HepG2 (cell line): Measurements from ENCODE around the gene TULP4. TPM values are rescaled to one million over a fixed set of nuclear protein-coding genes. Genes with fewer than 3 reads are reported as not detected.

Experiments
- ATAC-seq: fragments of 200-7000 bp; cut with Tn5 transposase; 3 replicates; pipeline ENCODE4 v1.9.1; 2020; ENCODE audit warnings: mild to moderate bottlenecking, moderate library complexity
- BruUV-seq: library from RNA; stranded (reverse); fragments of 400-500 nt; replicated peaks from 2 replicates; lab custom pipeline; 2021; lab: Mats Ljungman, UMichigan
- CTCF ChIA-PET: fragments of 300-600 bp; formaldehyde crosslinking; extraction: SDS; loops from one replicate; lab custom pipeline; 2021; ENCODE audit warnings: low total read pairs, inconsistent platforms, low intra/inter-chr PET ratio; lab: Yijun Ruan, JAX
- POLR2A ChIA-PET: fragments of 350-600 bp; sonication (Branson Sonifier 250); formaldehyde crosslinking; loops from one replicate; lab custom pipeline; 2020; ENCODE audit warnings: antibody characterized with exemption, inconsistent platforms; lab: Yijun Ruan, JAX
- DNase-seq: peaks from one replicate; pipeline ENCODE4 v3.0.0-alpha.2; 2015; ENCODE audit warnings: low spot score
- FAIRE-seq: peaks from 3 replicates; lab custom pipeline; 2011; peaks lifted over from hg19 to GRCh38; lab: Jason Lieb, UNC
- H2AFZ ChIP-seq: one replicate; pipeline ENCODE4 v1.6.1; 2011; ENCODE audit warnings: low read length, inconsistent platforms
- H3K27ac ChIP-seq: fragments of 300-600 bp; 3 replicates; pipeline ENCODE4 v1.8.0; 2011; ENCODE audit warnings: mixed run types, mild to moderate bottlenecking, mixed read lengths, low read length, inconsistent platforms; ENCODE audit not compliant: insufficient read depth; ENCODE audit errors: extremely low read length
- H3K27me3 ChIP-seq, 2 experiments: fragments of 200-600 bp in 1 of 2; 2 replicates in 1 of 2; 3 replicates in 1 of 2; pipeline versions ENCODE4 v1.6.0 to v1.8.0; 2011; ENCODE audit warnings: low read length in 2 of 2, mild to moderate bottlenecking in 2 of 2, moderate library complexity in 2 of 2, inconsistent platforms in 1 of 2; ENCODE audit not compliant: insufficient read depth in 2 of 2, control insufficient read depth in 1 of 2
- H3K36me3 ChIP-seq, 2 experiments: fragments of 200-600 bp in 1 of 2; replicated peaks in 1 of 2; 2 replicates in 1 of 2; 3 replicates in 1 of 2; pipeline versions ENCODE4 v1.5.1 to v1.8.0; 2011; ENCODE audit warnings: low read length in 2 of 2, inconsistent platforms in 1 of 2; ENCODE audit not compliant: insufficient read depth in 2 of 2, control insufficient read depth in 1 of 2
- H3K4me1 ChIP-seq: 2 replicates; pipeline ENCODE4 v1.5.1; 2012; ENCODE audit warnings: low read length, inconsistent platforms; ENCODE audit not compliant: insufficient read depth
- H3K4me2 ChIP-seq: 2 replicates; pipeline ENCODE4 v1.6.0; 2011; ENCODE audit warnings: low read depth, low read length, inconsistent platforms
- H3K4me3 ChIP-seq, 3 experiments: fragments of 200-600 bp in 1 of 3; sonication (generic), shearing (Covaris generic) in 1 of 3; replicated peaks in 1 of 3; 2 replicates each; pipeline ENCODE4 v1.5.1; 2011 to 2016; ENCODE audit warnings: low read length in 3 of 3, inconsistent platforms in 2 of 3, low read depth in 2 of 3, mild to moderate bottlenecking in 2 of 3, control low read depth in 1 of 3, mixed read lengths in 1 of 3; ENCODE audit not compliant: insufficient read depth in 1 of 3
- H3K79me2 ChIP-seq: one replicate; pipeline ENCODE4 v1.6.1; 2011; ENCODE audit warnings: low read length, inconsistent platforms; ENCODE audit not compliant: insufficient read depth
- H3K9ac ChIP-seq: 2 replicates; pipeline ENCODE4 v1.6.0; 2011; ENCODE audit warnings: mild to moderate bottlenecking, low read depth, low read length, inconsistent platforms; ENCODE audit not compliant: insufficient read depth
- H3K9me3 ChIP-seq: 2 replicates; pipeline ENCODE4 v1.5.1; 2012; ENCODE audit warnings: mild to moderate bottlenecking, low read length
- H4K20me1 ChIP-seq: 2 replicates; pipeline ENCODE4 v1.6.0; 2011; ENCODE audit warnings: inconsistent platforms, mild to moderate bottlenecking, low read length, moderate library complexity; ENCODE audit not compliant: insufficient read depth
- ATF7 ChIP-seq, 2 experiments: fragments of 450-650 bp in 1 of 2; sonication (generic) in 1 of 2; formaldehyde crosslinking in 1 of 2; IDR thresholded peaks; 2 replicates each; pipeline versions ENCODE4 v1.4.0 to v1.6.1; 2016 to 2020; ENCODE audit warnings: antibody characterized with exemption in 1 of 2, mild to moderate bottlenecking in 1 of 2, missing genetic modification reagents in 1 of 2
- CBX2 ChIP-seq, 2 experiments: fragments of 200-600 bp in 1 of 2; sonication (generic); formaldehyde crosslinking in 1 of 2; IDR thresholded peaks; 2 replicates each; pipeline versions ENCODE4 v1.7.0 to v1.8.1; 2018 to 2022; ENCODE audit warnings: low read depth in 2 of 2, low read length in 1 of 2, mild to moderate bottlenecking in 1 of 2, missing genetic modification reagents in 1 of 2
- CREB1 ChIP-seq, 2 experiments: fragments of 450-650 bp in 1 of 2; IDR thresholded peaks; 2 replicates each; pipeline ENCODE4 v1.6.1; 2016 to 2017; ENCODE audit warnings: control low read depth in 1 of 2, mild to moderate bottlenecking in 1 of 2, missing compliant biosample characterization in 1 of 2, missing genetic modification characterization in 1 of 2
- DNMT3B ChIP-seq: conservative IDR thresholded peaks from 2 replicates; pipeline ENCODE4 v1.6.1; 2016; ENCODE audit warnings: missing biosample characterization, control low read depth
- MIER2 ChIP-seq: IDR thresholded peaks from 2 replicates; pipeline ENCODE4 v1.6.1; 2016; ENCODE audit warnings: missing biosample characterization, missing genetic modification reagents
- MTERF4 ChIP-seq: sonication (generic); formaldehyde crosslinking; IDR thresholded peaks from 2 replicates; pipeline ENCODE4 v1.8.0; 2023; ENCODE audit warnings: mild to moderate bottlenecking, missing genetic modification reagents
- NFKB2 ChIP-seq: sonication (generic); formaldehyde crosslinking; IDR thresholded peaks from 2 replicates; pipeline ENCODE4 v1.4.0; 2020; ENCODE audit warnings: missing genetic modification reagents, borderline replicate concordance
- RERE ChIP-seq: IDR thresholded peaks from 2 replicates; pipeline ENCODE4 v1.6.1; 2016; ENCODE audit warnings: low read depth, missing genetic modification reagents, missing compliant biosample characterization
- SPEN ChIP-seq: sonication (generic); formaldehyde crosslinking; IDR thresholded peaks from 2 replicates; pipeline ENCODE4 v1.5.1; 2020; ENCODE audit warnings: low read depth, mild to moderate bottlenecking, missing genetic modification reagents
- ZBTB3 ChIP-seq: sonication (generic); formaldehyde crosslinking; IDR thresholded peaks from 2 replicates; pipeline ENCODE4 v1.4.0; 2020; ENCODE audit warnings: low read depth, mild to moderate bottlenecking, moderate library complexity, missing genetic modification reagents, borderline replicate concordance
- ZNF121 ChIP-seq: sonication (generic); formaldehyde crosslinking; IDR thresholded peaks from 2 replicates; pipeline ENCODE4 v1.5.0; 2020; ENCODE audit warnings: mild to moderate bottlenecking, missing genetic modification reagents
- ZNF75D ChIP-seq: sonication (generic); formaldehyde crosslinking; IDR thresholded peaks from 2 replicates; pipeline ENCODE4 v1.8.1; 2023; ENCODE audit warnings: missing genetic modification reagents, mild to moderate bottlenecking, borderline replicate concordance
- ZNF879 ChIP-seq: sonication (generic); formaldehyde crosslinking; IDR thresholded peaks from 2 replicates; pipeline ENCODE4 v1.8.1; 2023; ENCODE audit warnings: missing genetic modification reagents
- WGBS: methylation state at CpG from one replicate; pipeline ENCODE4 v1.1.6; 2017; ENCODE audit warnings: low lambda C conversion rate; 5-methylcytosine and 5-hydroxymethylcytosine counted together
- in situ Hi-C: cut with HindIII; loops from 2 replicates; pipeline ENCODE4 v1.10.0; 2017; ENCODE audit warnings: low pct_unique_long_range_greater_than_20kb; ENCODE audit not compliant: extremely low pct_ligation_motif_present
- intact Hi-C: fragments of 100-400 bp; cut with micrococcal nuclease; formaldehyde crosslinking; loops from one replicate; pipeline ENCODE4 v1.10.0; 2022; ENCODE audit not compliant: unreplicated experiment
- polyA plus RNA-seq, 8 experiments: library from polyadenylated mRNA; depleted of rRNA in 3 of 8; stranded (reverse) in 7 of 8; unstranded in 1 of 8; fragments of >200 nt; fragmentation: Illumina TruSeq in 4 of 8; extraction: Trizol in 4 of 8; gene quantifications; 2 replicates each; pipeline versions ENCODE4 v1.2.1 to v1.2.3, GENCODE V29; 2011 to 2016; ENCODE audit warnings: low read depth in 4 of 8, missing spikeins in 1 of 8, mixed read lengths in 1 of 8; ENCODE audit not compliant: insufficient read depth in 1 of 8
- total RNA-seq, 5 experiments: library from RNA; depleted of rRNA; stranded (reverse); fragments of >200 nt; fragmentation: Illumina TruSeq; extraction: Trizol; gene quantifications; 2 replicates each; pipeline ENCODE4 v1.2.3, GENCODE V29; 2016; ENCODE audit warnings: low read depth in 1 of 5
- TF ChIP-seq, protein P1 (sequence below): sonication (generic); formaldehyde crosslinking; IDR thresholded peaks from 2 replicates; pipeline ENCODE4 v1.9.0; 2022; ENCODE audit warnings: missing genetic modification reagents, mild to moderate bottlenecking, borderline replicate concordance

Gene TULP4
- total and polyA plus RNA-seq, 2 of the 13 experiments (the other 11 are each of a cell fraction or from before 2014, with no cell fraction given) = 21.1 to 122 TPM

DNA sequence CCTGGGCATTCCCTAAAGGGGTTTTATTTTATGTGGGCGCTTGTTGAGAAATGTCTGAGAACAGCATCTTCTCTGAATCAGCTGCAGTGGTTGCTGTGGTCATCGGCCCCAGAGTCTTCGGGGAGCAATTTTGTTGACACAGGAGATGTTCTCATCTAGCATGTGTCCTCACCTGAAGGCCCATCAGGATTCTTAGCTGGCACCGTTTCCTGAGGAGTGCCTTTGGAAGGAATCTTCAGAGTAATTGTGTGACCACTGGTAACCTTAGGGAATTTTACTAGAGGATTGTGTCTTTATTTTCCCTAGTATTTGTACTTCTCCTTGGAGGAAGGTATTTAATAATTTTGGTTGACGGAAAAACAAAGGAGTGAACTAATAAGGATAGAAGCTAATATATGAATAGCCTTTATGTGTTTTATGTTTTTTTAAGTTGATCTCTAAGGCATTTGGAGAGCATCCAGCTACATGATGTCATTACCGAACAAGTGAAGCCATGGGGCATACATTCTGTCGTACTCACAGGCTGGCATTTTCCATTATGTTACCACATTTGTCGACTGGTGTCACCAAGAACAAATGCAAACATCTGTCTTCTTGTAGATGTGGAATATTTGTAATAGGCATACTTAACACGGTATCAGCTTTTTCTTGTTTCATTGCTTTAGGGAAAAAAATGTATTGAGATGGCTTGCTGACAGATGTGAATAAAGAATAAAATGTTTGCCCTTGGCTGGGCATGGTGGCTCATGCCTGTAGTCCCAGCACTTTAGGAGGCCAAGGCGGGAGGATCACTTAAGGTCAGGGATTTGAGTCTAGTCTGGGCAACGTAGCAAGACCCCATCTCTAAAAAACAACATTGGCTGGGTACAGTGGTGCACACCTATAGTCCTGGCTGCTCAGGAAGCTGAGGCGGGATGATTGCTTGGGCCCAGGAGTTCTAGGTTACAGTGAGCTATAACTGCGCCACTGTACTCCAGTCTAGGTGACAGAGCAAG is 41.9 kb downstream of the TULP4 start:
- peaks cover 43% of the 10 kb centered on the region for H3K79me2 ChIP-seq
- DNase-seq (no peak), ATAC-seq (no peak), FAIRE-seq (no peak)
- no peak overlapping the region for H2AFZ ChIP-seq
- H3K9me3 ChIP-seq = no peaks in the 10 kb centered on the region
- H3K36me3 ChIP-seq = 0 out of 5 replicates have a peak, but pooled peaks cover 2 to 3% of the 10 kb centered on the region in 2 experiments
- no peak overlapping the region for H3K4me3 ChIP-seq
- H3K27me3 ChIP-seq = no peaks in the 10 kb centered on the region
- no peak overlapping the region for H3K9ac ChIP-seq
- no peak overlapping the region for H3K4me2 ChIP-seq
- no TSS peak for BruUV-seq
- 96% methylated on average over 13 of the region's 13 CpGs for WGBS
- intact Hi-C loops (no loop called here), in situ Hi-C loops (no loop called here)
- H3K4me1 ChIP-seq = peaks cover 10% of the 10 kb centered on the region
- ChIA-PET CTCF (no interaction called here), POLR2A (no interaction called here)
- TF ChIP-seq NFKB2 (CRISPR knock-in tag) = no peak
- TF ChIP-seq, protein P1, sequence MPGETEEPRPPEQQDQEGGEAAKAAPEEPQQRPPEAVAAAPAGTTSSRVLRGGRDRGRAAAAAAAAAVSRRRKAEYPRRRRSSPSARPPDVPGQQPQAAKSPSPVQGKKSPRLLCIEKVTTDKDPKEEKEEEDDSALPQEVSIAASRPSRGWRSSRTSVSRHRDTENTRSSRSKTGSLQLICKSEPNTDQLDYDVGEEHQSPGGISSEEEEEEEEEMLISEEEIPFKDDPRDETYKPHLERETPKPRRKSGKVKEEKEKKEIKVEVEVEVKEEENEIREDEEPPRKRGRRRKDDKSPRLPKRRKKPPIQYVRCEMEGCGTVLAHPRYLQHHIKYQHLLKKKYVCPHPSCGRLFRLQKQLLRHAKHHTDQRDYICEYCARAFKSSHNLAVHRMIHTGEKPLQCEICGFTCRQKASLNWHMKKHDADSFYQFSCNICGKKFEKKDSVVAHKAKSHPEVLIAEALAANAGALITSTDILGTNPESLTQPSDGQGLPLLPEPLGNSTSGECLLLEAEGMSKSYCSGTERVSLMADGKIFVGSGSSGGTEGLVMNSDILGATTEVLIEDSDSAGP = no peak
- TF ChIP-seq CBX2 (IDR thresholded peaks at IDR 0.05; ENCODE audit: low read depth, low read length) = no peak
- TF ChIP-seq CBX2 (CRISPR knock-in tag; IDR thresholded peaks at IDR 0.05; ENCODE audit: low read depth) = no peak
- TF ChIP-seq CREB1 (IDR thresholded peaks at IDR 0.05) = 0 out of 2 replicates have a peak, but pooled peaks have one; percentile 7
- no peak for TF ChIP-seq CREB1 (CRISPR knock-in tag; IDR thresholded peaks at IDR 0.05)
- TF ChIP-seq MTERF4 (CRISPR knock-in tag) = no peak
- TF ChIP-seq RERE (CRISPR knock-in tag) = no peak
- no peak for TF ChIP-seq SPEN (CRISPR knock-in tag)
- TF ChIP-seq ZBTB3 = no peak
- TF ChIP-seq DNMT3B (CRISPR knock-in tag) = no peak
- TF ChIP-seq MIER2 (CRISPR knock-in tag) = no peak
- TF ChIP-seq ZNF75D = no peak
- TF ChIP-seq ATF7 (IDR thresholded peaks at IDR 0.05) = peak; percentile 55
- no peak for TF ChIP-seq ATF7 (CRISPR knock-in tag; IDR thresholded peaks at IDR 0.05)
- TF ChIP-seq ZNF121 (CRISPR knock-in tag) = peak; percentile 80
- no peak for TF ChIP-seq ZNF879 (CRISPR knock-in tag)
- no peak overlapping the region for H3K27ac ChIP-seq
- H4K20me1 ChIP-seq = peaks cover 6% of the 10 kb centered on the region; the same call in 1 of the 2 replicates
